NCI-H446 (cell line): Measurements from ENCODE around the gene CCDC93.
"Not testable (repeated sequence)": the region's sequence is repeated elsewhere in the genome, so short reads cannot be mapped to it uniquely, and the experiment has no call there.

Source experiments
- DNase-seq, 2 experiments: peaks; one replicate each; lab custom pipeline; 2025; lab: John Stamatoyannopoulos, UW

CCDC93 gene

DNA sequence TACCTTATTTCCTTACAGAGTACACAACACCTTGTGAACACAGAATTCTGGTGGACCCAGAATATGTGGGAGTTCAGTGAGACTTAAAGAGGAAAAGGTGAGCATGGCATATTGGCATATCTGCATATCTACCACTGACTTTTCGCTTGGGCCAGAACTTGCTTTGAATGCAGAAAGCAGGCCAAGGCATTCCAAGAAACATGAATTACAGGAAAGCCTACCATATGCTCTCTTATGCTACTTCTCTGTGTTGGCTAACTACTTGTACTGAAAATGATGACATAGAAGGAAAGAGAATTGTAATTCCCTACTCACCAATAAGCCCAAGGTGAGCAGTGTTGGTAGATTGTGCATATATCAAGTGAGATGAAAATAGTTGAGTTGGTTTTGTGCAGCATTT is 31.4 kb upstream of the CCDC93 start:
- no peak for DNase-seq

DNA sequence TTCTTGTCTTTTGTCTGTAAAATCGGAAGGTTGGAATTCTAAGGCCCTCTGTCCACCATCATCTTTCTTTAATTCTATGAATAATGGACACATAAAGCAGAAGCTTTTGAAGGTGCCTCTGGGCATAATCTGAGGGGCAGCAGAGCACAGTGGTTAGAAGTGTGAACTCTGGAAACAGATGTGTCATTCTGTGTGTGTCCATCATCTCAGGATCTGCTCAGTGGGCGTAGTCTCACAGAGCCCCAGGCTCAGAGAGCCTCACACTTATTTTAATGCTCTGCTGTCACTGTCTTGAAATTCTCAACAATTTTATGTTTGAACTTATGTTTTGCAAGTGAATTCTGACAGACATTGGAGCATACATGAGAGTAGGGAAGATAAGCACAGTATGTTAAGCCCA is 31.0 kb upstream of the CCDC93 start:
- no peak for DNase-seq

DNA sequence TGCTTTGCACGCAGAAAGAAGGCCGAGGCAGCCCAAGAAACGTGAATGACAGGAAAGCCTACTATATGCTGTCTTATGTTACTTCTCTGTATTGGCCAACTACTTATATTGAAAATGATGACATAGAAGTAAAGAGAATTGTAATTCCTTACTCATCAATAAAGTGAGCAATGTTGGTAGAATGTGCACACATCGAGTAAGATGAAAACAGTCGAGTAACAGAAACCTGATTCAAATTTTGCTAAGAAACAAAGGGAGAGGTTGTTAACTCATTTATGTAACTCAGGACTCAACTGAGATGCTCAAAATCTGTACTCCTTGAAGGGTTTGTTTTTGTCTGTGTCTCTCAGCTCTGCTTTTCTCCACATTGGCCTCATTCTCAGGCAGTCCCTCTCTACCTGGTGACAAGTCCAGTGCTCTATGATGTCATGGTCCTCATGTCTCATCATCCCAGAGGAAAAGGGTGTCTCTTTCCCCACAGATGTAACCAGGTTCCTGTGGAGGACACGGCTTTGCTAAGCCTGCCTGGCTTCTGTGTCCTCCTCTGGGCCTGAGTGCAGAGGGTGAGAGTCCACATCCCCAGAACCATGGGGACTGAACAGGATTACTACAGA is 30.3 kb upstream of the CCDC93 start:
- DNase-seq, result no peak

DNA sequence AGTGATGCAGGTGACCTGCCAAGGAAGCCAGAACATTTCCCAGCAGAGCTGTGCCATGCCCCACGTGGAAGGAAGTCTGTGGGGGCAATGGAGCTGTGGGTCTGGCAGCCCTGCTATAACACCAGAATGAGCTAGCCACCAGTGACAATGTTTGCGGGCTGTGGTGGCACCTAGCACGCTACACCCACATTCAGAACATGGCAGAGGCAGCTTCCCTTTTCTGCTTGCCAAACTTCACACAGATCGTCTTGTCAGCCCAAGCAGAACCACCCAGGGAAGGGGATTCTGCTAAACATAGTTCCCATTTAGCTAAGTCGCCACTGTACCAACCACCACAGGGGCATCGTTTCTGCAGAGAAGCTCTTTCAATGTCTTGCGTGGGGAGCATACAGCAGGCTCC is 27.0 kb upstream of the CCDC93 start:
- no peak for DNase-seq

DNA sequence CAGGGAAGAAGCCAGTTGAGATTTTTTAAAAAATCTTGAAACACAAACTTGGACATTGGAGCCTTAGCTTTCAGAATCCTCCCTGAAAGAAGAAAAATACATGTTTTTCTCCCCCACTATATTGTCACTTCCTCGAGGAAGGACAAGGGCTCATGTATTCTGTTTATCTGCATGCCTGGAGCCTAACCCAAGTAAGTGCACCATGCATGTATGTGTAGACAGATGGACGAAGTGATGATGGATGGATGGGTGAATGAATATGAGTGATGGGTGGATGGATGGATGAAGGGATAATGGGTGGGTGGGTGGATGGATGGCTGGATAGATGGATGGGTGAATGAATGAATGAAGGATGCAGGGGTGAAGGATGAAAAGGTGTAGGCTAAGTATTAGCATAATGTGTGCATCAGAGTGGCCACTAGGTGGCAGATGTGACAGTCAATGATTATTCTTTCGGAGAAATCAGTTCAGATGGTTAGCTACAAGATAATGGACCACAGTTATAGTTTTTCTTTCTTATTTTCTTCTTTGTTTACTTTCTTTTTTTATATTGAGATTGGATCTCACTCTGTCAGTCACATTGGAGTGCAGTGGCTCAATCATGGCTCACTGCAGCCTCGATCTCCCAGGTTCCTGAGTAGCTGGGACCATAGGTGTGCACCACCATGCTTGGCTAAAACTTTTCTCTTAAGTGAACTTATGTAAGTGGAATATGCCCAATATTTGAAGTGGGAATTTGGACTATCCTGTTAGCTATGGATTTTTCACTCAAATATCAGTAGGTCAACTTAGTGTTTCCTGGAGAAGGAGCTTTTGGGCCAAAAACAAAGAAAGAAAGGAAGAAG is 18.5 kb upstream of the CCDC93 start:
- peak in 1 of 2 experiments; percentile 44 for DNase-seq

DNA sequence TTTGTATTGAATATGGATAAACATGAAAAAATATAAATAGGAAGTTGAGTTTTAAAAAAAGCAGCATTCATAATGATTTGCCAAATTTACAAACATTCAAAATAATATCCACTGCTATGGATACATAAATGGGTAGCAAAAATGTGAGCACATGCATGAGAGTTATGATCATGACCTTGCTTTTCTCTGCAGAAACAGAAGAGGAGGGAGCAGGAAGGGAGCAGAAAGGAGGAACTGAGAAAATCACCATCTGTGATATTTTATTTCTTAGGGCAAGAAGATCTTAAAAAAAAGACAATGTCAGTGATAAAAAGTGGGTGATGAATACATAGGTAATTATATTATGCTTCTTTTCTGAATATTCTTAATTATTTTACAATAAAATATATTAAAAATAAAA is 17.7 kb upstream of the CCDC93 start:
- no peak for DNase-seq

DNA sequence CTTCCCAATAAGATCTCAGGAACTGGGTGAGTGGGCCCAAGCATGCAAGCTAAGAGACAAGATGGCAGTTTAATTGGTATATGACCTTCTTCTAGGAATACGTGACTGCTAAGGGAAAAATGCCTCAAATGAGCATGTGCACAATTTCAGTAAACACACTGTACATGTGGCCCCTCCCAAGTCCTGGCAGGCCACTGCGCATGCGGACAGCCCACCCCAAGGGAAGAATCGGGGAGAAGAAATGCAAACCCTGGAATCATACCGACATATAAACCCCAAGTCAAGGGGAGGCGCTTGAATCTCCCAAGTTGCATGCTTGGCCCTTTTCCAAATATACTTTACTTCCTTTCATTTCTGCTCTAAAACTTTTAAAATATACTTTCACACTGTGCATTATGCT is 15.2 kb upstream of the CCDC93 start:
- DNase-seq, result no peak

DNA sequence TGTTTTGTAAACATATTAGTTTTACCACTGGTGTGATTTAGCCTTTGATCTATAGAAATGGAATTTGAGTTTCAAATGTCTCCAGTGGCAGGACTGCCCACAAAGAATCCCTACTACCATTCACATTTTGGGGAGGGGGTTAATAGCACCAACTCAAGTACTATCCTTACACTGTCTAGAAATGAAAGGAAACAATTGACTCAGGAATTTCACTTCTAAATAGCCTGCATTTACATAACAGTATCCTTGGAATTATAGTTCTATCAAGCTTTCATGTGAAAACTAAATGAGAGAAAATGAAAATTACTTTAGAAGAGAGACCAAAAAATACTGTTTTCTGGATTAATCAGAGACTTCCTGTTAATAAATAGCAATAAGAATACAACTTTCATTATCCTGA is 7.5 kb upstream of the CCDC93 start:
- DNase-seq, result no peak

DNA sequence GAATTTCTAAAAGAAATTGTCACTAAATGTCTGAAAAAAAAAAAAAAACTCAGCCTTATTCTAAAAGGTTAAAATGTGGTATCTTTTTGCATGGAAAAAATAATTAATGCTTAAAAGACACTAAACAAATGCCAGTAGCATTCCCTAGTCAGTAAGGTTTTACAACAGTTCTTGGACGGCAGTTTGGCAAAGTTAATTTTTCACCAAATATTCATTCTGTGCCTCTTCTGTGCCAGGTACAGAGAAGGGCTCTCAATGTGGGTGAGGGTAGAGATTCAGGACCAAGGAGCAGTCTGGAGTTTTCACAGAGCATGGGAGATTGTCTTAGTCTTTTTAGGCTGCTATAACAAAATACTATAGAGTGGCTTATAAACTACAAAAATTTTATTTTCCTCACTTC is 6.0 kb upstream of the CCDC93 start:
- DNase-seq, result no peak

DNA sequence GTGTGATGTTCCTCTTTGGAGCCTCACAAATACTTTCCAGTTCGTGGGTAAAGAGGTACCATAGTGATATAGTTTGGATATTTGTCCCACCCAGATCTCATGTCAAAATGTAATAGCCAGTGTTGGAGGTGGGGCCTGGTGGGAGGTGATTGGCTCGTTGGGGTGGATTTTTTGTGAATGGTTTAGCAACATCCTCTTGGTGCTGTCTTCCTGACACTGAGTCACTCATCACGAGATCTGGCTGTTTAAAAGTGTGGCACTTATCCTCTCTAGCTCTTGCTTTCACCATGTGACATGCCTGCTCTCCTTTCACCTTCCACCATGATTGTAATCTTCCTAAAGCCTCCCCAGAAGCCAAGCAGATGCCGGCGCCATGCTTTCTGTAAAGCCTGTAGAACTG is 3.0 kb upstream of the CCDC93 start:
- no peak for DNase-seq

DNA sequence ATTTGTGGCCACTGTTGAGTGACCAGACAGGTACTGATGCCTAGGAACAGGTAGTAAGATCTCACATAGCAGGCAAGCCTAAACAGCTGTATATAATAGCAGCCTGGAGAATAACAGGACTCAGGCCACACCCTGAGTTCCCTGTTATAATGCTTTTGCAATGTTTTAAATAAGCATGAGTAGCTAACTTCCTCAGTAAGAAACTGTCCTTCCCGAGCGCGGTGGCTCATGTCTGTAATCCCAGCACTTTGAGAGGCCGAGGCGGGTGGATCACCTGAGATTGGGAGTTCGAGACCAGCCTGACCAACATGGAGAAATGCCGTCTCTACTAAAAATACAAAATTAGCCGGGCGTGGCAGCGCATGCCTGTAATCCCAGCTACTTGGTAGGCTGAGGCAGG is 1.9 kb upstream of the CCDC93 start:
- not testable (repeated sequence) for DNase-seq

DNA sequence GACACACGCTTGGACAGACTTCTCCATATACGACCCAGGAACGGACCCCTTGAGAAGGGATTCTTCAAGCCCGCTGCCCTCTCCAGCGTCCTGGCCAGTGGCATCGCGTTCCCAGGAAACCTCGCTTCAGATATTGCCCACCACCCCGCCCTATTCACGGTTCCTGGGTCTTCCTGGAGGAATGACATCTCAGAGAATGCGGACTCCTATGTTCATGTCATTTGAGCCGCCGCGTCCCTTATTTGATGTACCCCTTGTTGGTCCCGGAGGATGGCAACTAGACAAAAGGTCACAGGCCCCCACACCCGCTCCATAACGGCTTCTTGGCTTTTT is 588 bp upstream of the CCDC93 start:
- no peak for DNase-seq

DNA sequence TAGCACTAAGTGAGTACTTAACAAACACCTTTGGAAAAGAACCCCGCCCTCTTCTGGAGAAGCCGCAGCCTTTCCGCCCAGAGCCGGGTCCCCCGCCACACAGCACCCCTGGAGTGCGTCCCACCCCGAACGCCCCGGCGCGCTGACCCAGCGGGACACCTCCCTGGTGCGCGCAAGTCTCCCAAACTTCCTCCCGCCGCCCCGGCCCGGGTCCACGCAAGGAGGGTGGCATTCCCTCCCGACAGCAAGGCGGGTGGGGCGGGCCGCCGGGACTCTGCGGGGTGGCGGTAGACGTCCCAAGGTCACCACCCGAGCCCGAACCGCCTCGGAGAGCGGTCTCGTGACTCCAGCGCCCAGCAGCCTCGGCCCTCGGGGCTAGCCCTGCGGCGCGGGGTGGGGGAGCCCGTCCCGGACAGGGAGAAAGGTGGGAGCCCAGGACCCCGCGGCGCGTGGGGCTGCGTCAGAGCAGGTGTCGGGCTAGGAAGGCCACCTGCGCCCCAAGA is 598 bp downstream of the CCDC93 start:
- no peak for DNase-seq

DNA sequence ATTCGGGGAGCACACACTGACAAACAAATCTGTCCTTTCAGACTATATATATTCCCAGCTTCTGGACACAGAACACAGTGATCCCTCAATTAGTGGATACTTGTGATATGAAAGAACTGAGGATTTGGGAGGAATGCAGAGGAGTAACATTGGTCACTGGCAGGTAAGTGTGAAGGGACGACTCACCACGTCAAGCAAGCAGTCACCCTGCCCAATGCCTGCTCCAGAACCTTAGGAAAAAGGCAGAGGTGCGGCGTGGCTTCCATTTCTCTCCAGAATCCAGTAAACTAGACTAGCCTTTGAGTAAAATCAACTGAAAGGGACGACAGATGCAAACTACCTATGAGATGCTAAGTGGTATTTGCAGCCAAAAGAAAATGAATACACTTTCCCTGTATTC is 1.1 kb downstream of the CCDC93 start:
- DNase-seq, result no peak

DNA sequence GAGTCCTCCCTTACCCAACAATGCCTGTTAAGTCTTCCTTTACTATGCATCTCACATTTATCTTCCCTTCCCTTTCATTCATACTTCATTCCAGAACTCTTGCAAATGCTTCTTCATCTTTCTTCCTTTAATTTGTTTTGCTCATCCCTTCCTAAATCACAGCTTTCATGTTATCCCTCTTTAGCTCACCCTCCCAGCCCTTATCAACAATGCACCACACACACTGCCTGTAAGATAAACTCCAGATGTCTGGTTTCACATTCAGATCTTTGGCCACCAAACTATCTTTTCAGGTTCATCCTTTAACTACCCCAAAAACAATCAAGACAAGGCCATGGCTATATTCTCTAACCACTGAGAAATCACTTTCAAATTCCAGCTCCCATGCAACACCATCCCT is 3.4 kb downstream of the CCDC93 start:
- DNase-seq, result no peak

DNA sequence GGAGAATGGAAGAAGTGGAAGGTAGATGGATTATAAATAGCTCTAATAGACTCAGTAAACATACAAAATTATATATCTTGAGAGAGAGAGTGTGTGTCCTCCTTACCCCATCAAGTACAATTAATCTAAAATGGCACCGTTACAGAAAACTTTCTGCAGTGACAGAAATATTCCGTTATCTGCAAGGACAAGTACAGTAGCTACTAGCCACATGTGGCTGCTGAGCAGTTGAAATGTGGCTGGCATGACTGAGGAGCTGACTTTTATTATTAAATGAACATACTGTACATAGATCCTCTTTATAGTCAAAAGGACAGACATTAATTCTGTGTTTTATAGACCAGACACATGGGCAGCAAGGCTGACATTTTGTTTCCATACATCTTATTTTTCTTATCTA is 7.0 kb downstream of the CCDC93 start:
- no peak for DNase-seq

DNA sequence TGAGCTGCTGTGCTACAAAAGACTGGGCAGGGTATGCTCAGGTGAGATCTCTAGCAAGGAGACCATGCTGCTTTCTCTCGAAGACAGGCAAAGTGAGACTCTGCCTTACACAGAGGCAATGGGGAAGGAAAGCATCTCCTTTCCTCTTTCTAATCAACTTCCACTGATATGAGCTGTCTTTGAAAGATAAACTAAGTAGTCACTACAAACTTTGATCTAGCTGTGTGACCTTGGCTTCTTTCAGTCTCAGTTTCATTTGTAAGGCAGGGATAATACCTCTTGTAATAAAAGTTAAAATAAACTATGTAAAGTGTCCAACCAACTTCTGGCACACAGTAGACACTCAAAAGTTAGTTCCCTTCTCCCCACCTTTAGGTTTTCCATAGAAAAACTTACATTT is 7.5 kb downstream of the CCDC93 start:
- DNase-seq, result no peak

DNA sequence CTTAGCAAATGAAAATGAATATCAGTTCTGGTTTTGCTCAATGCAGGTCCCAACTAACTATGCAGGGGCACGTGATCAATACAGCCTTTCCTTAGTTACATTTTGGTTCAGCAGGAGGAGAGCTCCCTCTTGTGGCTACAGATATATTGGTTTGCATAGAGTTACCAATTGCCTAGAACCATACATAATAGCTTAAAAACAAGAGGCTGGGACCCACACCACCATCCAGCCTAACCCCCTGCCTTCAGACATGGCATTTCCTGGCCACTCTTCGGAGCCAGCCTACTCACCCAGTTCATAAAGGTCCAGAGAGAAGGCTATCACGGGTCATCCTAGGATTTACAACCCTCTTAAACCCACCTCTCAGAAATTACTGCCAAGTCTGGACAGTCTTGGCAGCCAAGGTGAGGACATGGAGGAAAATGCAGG is 10.5 kb downstream of the CCDC93 start:
- DNase-seq, result peak; percentile 68 to 75

DNA sequence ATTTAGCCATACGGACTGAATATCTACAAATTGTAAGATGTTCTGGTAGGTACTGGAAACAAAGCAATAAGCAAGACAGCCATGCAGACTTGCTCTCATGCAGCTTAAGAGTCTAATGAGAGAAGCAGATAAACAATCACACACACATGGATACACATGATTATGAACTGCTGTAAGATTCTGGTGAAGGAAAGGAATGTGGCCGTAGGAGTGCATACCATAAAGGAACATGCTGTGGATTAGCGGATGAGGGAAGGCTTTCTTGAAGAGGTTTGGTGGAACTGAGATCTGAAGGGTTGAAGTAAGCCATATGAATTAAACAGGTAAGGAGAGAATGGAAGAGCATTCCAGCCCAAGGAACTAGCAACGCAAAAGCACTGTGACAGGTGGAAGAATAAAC is 13.8 kb downstream of the CCDC93 start:
- no peak for DNase-seq

DNA sequence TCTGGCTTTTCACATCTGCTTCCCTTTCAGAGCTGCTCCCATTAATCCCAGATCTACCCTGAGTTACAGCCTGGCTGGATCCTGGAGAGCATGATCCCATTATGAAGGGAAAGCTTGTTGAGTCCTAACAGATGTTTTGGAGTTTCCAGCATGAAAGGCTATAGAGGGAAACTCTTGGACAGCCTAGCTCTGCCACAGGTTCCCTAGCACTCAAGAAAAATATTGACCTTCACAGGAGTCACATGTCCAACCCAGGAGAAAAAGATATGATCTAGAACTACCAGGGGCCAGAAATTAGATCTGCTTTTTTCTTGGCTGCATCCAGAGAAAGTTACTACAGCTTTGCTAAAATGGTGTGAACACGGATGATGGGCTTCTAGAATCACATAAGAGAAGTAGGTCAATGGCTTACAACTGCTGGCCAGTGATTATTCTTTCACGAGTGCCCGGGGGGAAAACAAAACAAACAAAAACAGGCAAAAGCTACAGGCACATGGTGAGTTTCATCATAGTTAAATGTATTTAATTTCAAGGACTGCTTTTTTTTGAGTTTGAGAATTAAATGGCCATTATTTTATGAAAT is 15.9 kb downstream of the CCDC93 start:
- DNase-seq, result no peak

DNA sequence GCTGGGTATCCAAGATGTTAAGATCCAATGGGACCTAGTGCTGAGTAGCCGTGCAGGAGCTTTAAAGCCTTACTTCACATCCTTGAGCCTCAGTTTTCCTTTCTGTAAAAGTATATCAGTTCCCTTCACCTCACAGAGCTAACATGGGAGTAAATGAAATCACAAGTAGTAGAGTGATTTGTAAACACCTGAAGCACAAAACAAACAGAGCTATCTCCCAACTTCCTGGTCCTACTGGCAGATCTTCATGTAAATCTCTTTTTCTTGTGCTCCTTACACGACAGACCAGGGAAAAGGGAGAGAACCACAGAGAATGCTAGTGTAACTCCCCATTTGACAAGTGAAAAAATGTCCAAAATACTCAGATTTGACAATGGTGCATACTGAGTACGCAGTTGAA is 17.3 kb downstream of the CCDC93 start:
- no peak for DNase-seq

DNA sequence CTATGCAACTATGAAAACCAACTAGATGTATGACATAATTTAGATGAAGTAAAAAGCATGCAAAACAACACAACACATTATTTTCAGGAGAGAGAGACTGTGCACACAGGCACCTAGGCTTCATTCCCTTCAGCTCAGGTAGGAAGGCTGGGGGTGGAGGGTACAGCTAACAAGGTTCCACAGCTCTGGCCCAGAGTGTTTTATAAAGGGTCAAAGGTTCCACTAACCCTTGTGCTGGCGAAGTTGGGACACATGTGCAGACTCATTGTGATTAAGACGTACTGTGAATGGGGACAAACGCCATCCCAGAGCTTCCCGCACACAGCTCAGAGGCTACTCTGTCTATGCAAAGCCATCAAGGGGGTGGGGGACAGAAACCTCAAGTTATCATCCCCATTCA is 19.1 kb downstream of the CCDC93 start:
- DNase-seq, result no peak

DNA sequence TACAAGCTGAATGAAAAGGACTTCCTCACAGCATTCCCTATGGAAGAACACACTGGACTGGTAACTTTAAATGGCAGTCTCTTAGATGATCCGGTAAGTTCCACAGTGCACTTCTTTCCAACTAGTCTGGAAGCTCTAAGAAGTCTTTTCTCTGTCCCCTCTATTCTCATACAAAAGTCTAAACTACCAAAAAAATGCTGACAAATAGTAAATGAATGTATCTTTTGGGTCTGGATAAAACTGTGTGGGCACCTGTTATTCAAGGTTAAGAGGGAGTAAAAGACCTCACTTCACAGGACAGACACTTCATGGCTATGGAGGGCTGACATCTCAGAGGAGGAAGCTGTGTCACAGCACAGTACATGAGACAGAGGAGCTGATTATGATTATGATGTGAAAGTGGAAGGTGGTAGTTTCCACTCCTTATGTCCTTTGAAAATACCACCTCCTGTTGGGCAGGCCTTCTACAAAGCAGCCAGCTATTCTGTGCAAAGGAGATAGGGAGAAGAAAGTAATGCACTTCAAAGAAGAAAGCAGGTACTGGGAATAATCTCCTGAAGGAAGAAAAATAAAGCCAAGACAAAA is 23.9 kb downstream of the CCDC93 start:
- DNase-seq, result no peak
